Rectal smooth muscle tissue (tissue), 1 donor: ENCODE results near the gene RPL19.

Experiments used
- H3K27ac ChIP-seq: one replicate; pipeline ENCODE4 v1.7.0; 2013; ENCODE audit warnings: low read depth, low read length, inconsistent platforms
- H3K27me3 ChIP-seq: one replicate; pipeline ENCODE4 v1.7.0; 2013; ENCODE audit warnings: low read length; ENCODE audit not compliant: control insufficient read depth, insufficient read depth
- H3K36me3 ChIP-seq: one replicate; pipeline ENCODE4 v1.7.0; 2013; ENCODE audit warnings: low read length; ENCODE audit not compliant: control insufficient read depth, insufficient read depth
- H3K4me1 ChIP-seq: one replicate; pipeline ENCODE4 v1.7.0; 2013; ENCODE audit warnings: low read length; ENCODE audit not compliant: control insufficient read depth, insufficient read depth
- H3K4me3 ChIP-seq: one replicate; pipeline ENCODE4 v1.7.0; 2013; ENCODE audit warnings: low read length
- H3K9ac ChIP-seq: one replicate; pipeline ENCODE4 v1.7.0; 2013; ENCODE audit warnings: low read length

Gene RPL19

GRCh38 chr17:39209317-39210092 lies 9.4 kb downstream of the RPL19 start:
- Histone ChIP-seq H3K27me3 (no peaks in the 10 kb centered on the region), H3K27ac (no peak overlapping the region), H3K9ac (no peak overlapping the region), H3K4me3 (peak overlapping the region; percentile 54), H3K36me3 (peaks cover 5% of the 10 kb centered on the region), H3K4me1 (peaks cover 6% of the 10 kb centered on the region)

- H3K4me3 ChIP-seq, result peak overlapping the region; percentile 54
- H3K27ac ChIP-seq, result no peak overlapping the region
- peaks cover 6% of the 10 kb centered on the region for H3K4me1 ChIP-seq
- peaks cover under 1% of the 10 kb centered on the region for H3K36me3 ChIP-seq
- no peaks in the 10 kb centered on the region for H3K27me3 ChIP-seq
- H3K9ac ChIP-seq, result no peak overlapping the region
Observed at GRCh38 chr17:39210093-39210434, 10.0 kb downstream of the RPL19 start.

GRCh38 chr17:39212195-39212810 lies 12.2 kb downstream of the RPL19 start:
- Histone ChIP-seq H3K27me3 (no peaks in the 10 kb centered on the region), H3K27ac (no peak overlapping the region), H3K9ac (no peak overlapping the region), H3K36me3 (no peaks in the 10 kb centered on the region), H3K4me3 (no peak overlapping the region), H3K4me1 (peaks cover 6% of the 10 kb centered on the region)

- Histone ChIP-seq H3K36me3 (no peaks in the 10 kb centered on the region), H3K4me3 (no peak overlapping the region), H3K27me3 (no peaks in the 10 kb centered on the region), H3K27ac (no peak overlapping the region), H3K4me1 (peaks cover 6% of the 10 kb centered on the region), H3K9ac (no peak overlapping the region)
Observed at GRCh38 chr17:39212841-39213480, 12.9 kb downstream of the RPL19 start.

GRCh38 chr17:39213852-39214251 lies 13.8 kb downstream of the RPL19 start:
- no peaks in the 10 kb centered on the region for H3K36me3 ChIP-seq
- no peak overlapping the region for H3K27ac ChIP-seq

GRCh38 chr17:39217734-39218369 lies 17.8 kb downstream of the RPL19 start:
- Histone ChIP-seq H3K27me3 (no peaks in the 10 kb centered on the region), H3K4me1 (no peaks in the 10 kb centered on the region), H3K9ac (no peak overlapping the region), H3K27ac (no peak overlapping the region), H3K36me3 (no peaks in the 10 kb centered on the region), H3K4me3 (no peak overlapping the region)

More at GRCh38 chr17:39213852-39214251, 13.8 kb downstream of the RPL19 start:
- H3K27me3 ChIP-seq, result no peaks in the 10 kb centered on the region
- no peak overlapping the region for H3K9ac ChIP-seq
- no peak overlapping the region for H3K4me3 ChIP-seq
- peaks cover 6% of the 10 kb centered on the region for H3K4me1 ChIP-seq

- H3K4me1 ChIP-seq, result no peaks in the 10 kb centered on the region
- no peaks in the 10 kb centered on the region for H3K36me3 ChIP-seq
- no peaks in the 10 kb centered on the region for H3K27me3 ChIP-seq
- no peak overlapping the region for H3K27ac ChIP-seq
- H3K9ac ChIP-seq, result no peak overlapping the region
- H3K4me3 ChIP-seq, result no peak overlapping the region
Observed at GRCh38 chr17:39218906-39219305, 18.8 kb downstream of the RPL19 start.

GRCh38 chr17:39219647-39220154 lies 19.6 kb downstream of the RPL19 start:
- Histone ChIP-seq H3K27me3 (no peaks in the 10 kb centered on the region), H3K27ac (no peak overlapping the region)

GRCh38 chr17:39221572-39221971 lies 21.5 kb downstream of the RPL19 start:
- Histone ChIP-seq H3K27ac (no peak overlapping the region), H3K4me3 (no peak overlapping the region), H3K4me1 (no peaks in the 10 kb centered on the region), H3K36me3 (no peaks in the 10 kb centered on the region), H3K9ac (no peak overlapping the region), H3K27me3 (no peaks in the 10 kb centered on the region)

More at GRCh38 chr17:39219647-39220154, 19.6 kb downstream of the RPL19 start:
- Histone ChIP-seq H3K4me3 (no peak overlapping the region), H3K9ac (no peak overlapping the region), H3K36me3 (no peaks in the 10 kb centered on the region), H3K4me1 (no peaks in the 10 kb centered on the region)

GRCh38 chr17:39222151-39222550 lies 22.1 kb downstream of the RPL19 start:
- Histone ChIP-seq H3K36me3 (no peaks in the 10 kb centered on the region), H3K27me3 (no peaks in the 10 kb centered on the region), H3K27ac (no peak overlapping the region), H3K4me1 (no peaks in the 10 kb centered on the region), H3K9ac (no peak overlapping the region), H3K4me3 (no peak overlapping the region)

- Histone ChIP-seq H3K27ac (no peak overlapping the region), H3K36me3 (no peaks in the 10 kb centered on the region), H3K4me1 (no peaks in the 10 kb centered on the region), H3K4me3 (no peak overlapping the region), H3K9ac (no peak overlapping the region), H3K27me3 (peaks cover 8% of the 10 kb centered on the region)
Observed at GRCh38 chr17:39222866-39223834, 23.1 kb downstream of the RPL19 start.
